Loucy (cell line): ENCODE data around the gene RBP5.
"Not testable (repeated sequence)": the region's sequence is repeated elsewhere in the genome, so short reads cannot be mapped to it uniquely, and the experiment has no call there.

Source experiments
- EZH2phosphoT487 ChIP-seq: fragments of 200-600 bp; IDR thresholded peaks from 2 replicates; pipeline ENCODE4 v1.6.1; 2018; ENCODE audit warnings: antibody characterized with exemption, mild to moderate bottlenecking, moderate library complexity, borderline replicate concordance
- TF ChIP-seq, protein P1 (sequence below): fragments of 200-600 bp; sonication (generic); conservative IDR thresholded peaks from 2 replicates; pipeline ENCODE4 v1.5.1; 2014; ENCODE audit warnings: mild to moderate bottlenecking, antibody characterized with exemption, low read length

DNA sequence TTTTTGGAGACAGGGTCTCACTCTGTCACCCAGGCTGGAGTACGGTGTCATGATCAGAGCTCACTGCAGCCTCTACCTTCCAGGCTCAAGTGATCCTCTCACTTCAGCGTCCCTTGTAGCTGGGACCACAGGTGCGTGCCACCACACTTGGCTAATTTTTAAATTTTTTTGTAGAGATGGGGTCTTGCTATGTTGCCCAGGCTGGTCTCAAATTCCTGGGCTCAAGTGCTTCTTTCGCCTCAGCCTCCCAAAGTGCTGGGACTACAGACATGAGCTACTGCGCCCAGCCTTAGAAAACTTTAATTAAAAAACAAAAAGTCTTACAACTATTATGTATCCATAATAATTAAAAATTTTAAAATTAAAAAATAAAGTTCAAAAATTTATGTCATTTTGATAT is 21.5 kb downstream of the RBP5 start:
- TF ChIP-seq, protein P1, sequence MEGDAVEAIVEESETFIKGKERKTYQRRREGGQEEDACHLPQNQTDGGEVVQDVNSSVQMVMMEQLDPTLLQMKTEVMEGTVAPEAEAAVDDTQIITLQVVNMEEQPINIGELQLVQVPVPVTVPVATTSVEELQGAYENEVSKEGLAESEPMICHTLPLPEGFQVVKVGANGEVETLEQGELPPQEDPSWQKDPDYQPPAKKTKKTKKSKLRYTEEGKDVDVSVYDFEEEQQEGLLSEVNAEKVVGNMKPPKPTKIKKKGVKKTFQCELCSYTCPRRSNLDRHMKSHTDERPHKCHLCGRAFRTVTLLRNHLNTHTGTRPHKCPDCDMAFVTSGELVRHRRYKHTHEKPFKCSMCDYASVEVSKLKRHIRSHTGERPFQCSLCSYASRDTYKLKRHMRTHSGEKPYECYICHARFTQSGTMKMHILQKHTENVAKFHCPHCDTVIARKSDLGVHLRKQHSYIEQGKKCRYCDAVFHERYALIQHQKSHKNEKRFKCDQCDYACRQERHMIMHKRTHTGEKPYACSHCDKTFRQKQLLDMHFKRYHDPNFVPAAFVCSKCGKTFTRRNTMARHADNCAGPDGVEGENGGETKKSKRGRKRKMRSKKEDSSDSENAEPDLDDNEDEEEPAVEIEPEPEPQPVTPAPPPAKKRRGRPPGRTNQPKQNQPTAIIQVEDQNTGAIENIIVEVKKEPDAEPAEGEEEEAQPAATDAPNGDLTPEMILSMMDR = not testable (repeated sequence)
- not testable (repeated sequence) for TF ChIP-seq EZH2phosphoT487
